T-cell (primary cell): ENCODE results near the gene FAM241A. TPM values are rescaled to one million over a fixed set of nuclear protein-coding genes. Genes with fewer than 3 reads are reported as not detected.

ENCODE experiments used
- ATAC-seq, 4 experiments: fragments of 200-7000 bp in 3 of 4; fragments of 150-1000 bp in 1 of 4; cut with Tn5 transposase; replicated peaks in 1 of 4; 1 replicate in 3 of 4; 2 replicates in 1 of 4; pipeline ENCODE4 v1.10.0; 2021; ENCODE audit warnings: moderate library complexity in 3 of 4, mild to moderate bottlenecking in 2 of 4, moderate number of reproducible peaks in 1 of 4
- CTCF ChIA-PET, 2 donors: fragments of 300-600 bp; sonication (Branson Sonifier 250); formaldehyde crosslinking; loops; one replicate each; lab custom pipeline; 2022; ENCODE audit warnings: antibody characterized with exemption in 2 of 2; lab: Charles Lee
- POLR2A ChIA-PET, 2 donors: fragments of 300-600 bp; sonication (Branson Sonifier 250); formaldehyde crosslinking; loops; one replicate each; lab custom pipeline; 2022; ENCODE audit warnings: antibody characterized with exemption in 2 of 2; lab: Charles Lee
- DNase-seq, 35 experiments: peaks; one replicate each; pipeline versions ENCODE4 v3.0.0 to v3.0.0-alpha.2; 2013 to 2023
- H3K27ac ChIP-seq: one replicate; pipeline ENCODE4 v1.5.1; 2013; ENCODE audit warnings: low read length
- H3K27me3 ChIP-seq, 2 experiments: replicated peaks in 1 of 2; 1 replicate in 1 of 2; 2 replicates in 1 of 2; pipeline versions ENCODE4 v1.6.1 to v1.7.0; 2013; ENCODE audit warnings: low read length in 1 of 2, mixed read lengths in 1 of 2; ENCODE audit not compliant: control insufficient read depth in 2 of 2, insufficient read depth in 2 of 2; ENCODE audit errors: extremely low read depth in 1 of 2
- H3K36me3 ChIP-seq, 2 donors: 1 replicate in 1 of 2; 2 replicates in 1 of 2; pipeline versions ENCODE4 v1.6.1 to v1.7.0; 2013; ENCODE audit warnings: low read length in 1 of 2; ENCODE audit not compliant: control insufficient read depth in 2 of 2, insufficient read depth in 1 of 2; ENCODE audit errors: extremely low read depth in 1 of 2
- H3K4me1 ChIP-seq, 2 experiments: 1 replicate in 1 of 2; 2 replicates in 1 of 2; pipeline versions ENCODE4 v1.6.1 to v1.7.0; 2013; ENCODE audit warnings: low read length in 2 of 2, mixed read lengths in 1 of 2; ENCODE audit not compliant: insufficient read depth in 2 of 2, control insufficient read depth in 1 of 2; ENCODE audit errors: extremely low read depth in 1 of 2
- H3K4me3 ChIP-seq, 2 donors: 1 replicate in 1 of 2; 2 replicates in 1 of 2; pipeline versions ENCODE4 v1.5.1 to v1.7.0; 2013; ENCODE audit warnings: mild to moderate bottlenecking in 2 of 2, low read length in 1 of 2, moderate library complexity in 1 of 2; ENCODE audit not compliant: control insufficient read depth in 1 of 2; ENCODE audit errors: extremely low read depth in 1 of 2
- H3K9me3 ChIP-seq: 2 replicates; pipeline ENCODE4 v1.7.0; 2013
- H3K27ac Mint-ChIP-seq, 2 donors: one replicate each; pipeline ENCODE4 v1.8.0; 2020 to 2021; ENCODE audit warnings: mild to moderate bottlenecking in 2 of 2, mixed read lengths in 2 of 2
- H3K27me3 Mint-ChIP-seq, 2 donors: one replicate each; pipeline ENCODE4 v1.8.0; 2021 to 2022; ENCODE audit warnings: mixed read lengths in 2 of 2
- H3K36me3 Mint-ChIP-seq: one replicate; pipeline ENCODE4 v1.8.0; 2021; ENCODE audit warnings: mixed read lengths
- H3K4me1 Mint-ChIP-seq, 3 donors: one replicate each; pipeline ENCODE4 v1.8.0; 2020 to 2022; ENCODE audit warnings: mixed read lengths in 3 of 3, mild to moderate bottlenecking in 1 of 3
- H3K4me3 Mint-ChIP-seq, 3 donors: one replicate each; pipeline ENCODE4 v1.8.0; 2020 to 2022; ENCODE audit warnings: mild to moderate bottlenecking in 3 of 3, mixed read lengths in 3 of 3, moderate library complexity in 3 of 3
- H3K9me3 Mint-ChIP-seq, 3 donors: one replicate each; pipeline ENCODE4 v1.8.0; 2020 to 2022; ENCODE audit warnings: mixed read lengths in 3 of 3
- WGBS: methylation state at CpG from one replicate; pipeline ENCODE4 v1.1.5; 2013; ENCODE audit warnings: missing lambda C conversion rate; ENCODE audit not compliant: insufficient coverage; 5-methylcytosine and 5-hydroxymethylcytosine counted together
- total RNA-seq, 35 experiments: library from RNA in 6 of 35; stranded (reverse) in 6 of 35; fragments of 120-200 nt in 1 of 35; gene quantifications; one replicate each; pipeline versions ENCODE4 v1.2.1 to v1.2.4 and lab custom pipeline; 2013 to 2026

FAM241A gene
- total RNA-seq, 5 donors from 2014 or later (not counting 1 experiment from before 2014, with no cell fraction given): 1.4 to 3.4 (median 2.0) TPM

DNA sequence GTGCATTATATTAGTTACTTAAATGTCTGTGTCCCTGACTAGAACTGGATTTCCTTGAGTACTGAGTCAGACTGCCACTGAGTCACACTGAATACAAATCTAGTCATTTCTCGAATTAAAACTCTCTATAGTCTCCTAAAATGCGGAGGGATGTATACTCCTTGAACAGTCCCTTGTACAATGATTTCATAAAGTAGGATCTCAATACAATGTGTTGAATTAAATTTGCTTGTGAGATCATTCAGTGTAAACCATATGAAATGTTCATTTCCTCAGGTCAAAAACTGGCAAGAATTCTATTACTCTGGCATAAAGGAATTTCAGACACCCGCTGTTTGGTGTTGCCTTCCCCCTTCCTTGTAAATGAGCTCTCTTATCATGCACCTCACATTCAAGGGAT lies 17.5 kb upstream of the FAM241A start:
- Histone ChIP-seq H3K9me3 (no peaks in the 10 kb centered on the region), H3K4me3 (no peak overlapping the region), H3K4me1 (no peaks in the 10 kb centered on the region), H3K36me3 (no peaks in the 10 kb centered on the region), H3K27me3 (no peaks in the 10 kb centered on the region), H3K27ac (no peak overlapping the region)
- no peaks in the 10 kb centered on the region for H3K36me3 Mint-ChIP-seq
- DNase-seq (no peak), ATAC-seq (no peak)
- no peaks in the 10 kb centered on the region for H3K4me1 Mint-ChIP-seq
- no peak overlapping the region for H3K4me3 Mint-ChIP-seq
- H3K9me3 Mint-ChIP-seq: no peaks in the 10 kb centered on the region
- H3K27ac Mint-ChIP-seq: no peak overlapping the region
- ChIA-PET CTCF (no interaction called here), POLR2A (no interaction called here)
- no CpG with 5 or more reads among the region's 3 CpGs for WGBS
- H3K27me3 Mint-ChIP-seq: peaks cover 5 to 7% of the 10 kb centered on the region in 2 donors

DNA sequence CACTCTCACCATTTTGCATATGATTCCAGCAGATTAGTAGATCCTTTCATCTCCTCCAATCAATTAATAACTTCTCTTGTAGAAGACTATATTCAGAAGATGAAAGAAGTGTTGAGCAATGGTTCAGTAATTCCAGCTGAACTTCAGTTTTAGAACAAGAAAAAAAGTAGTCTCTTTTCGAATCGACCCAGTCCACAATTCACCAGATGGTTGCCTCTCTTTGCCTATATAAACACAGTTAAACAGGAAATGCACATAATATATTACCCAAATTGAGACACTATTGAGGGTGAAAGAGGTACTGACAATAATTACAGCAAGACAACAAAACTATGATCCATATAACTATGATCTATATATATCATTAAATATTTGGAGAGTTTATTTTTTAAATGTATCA lies 16.8 kb upstream of the FAM241A start:
- WGBS: no CpG with 5 or more reads among the region's 2 CpGs
- Histone ChIP-seq H3K4me3 (no peak overlapping the region), H3K27me3 (no peaks in the 10 kb centered on the region), H3K27ac (no peak overlapping the region), H3K36me3 (no peaks in the 10 kb centered on the region), H3K4me1 (no peaks in the 10 kb centered on the region), H3K9me3 (no peaks in the 10 kb centered on the region)
- Mint-ChIP-seq H3K9me3 (no peaks in the 10 kb centered on the region), H3K4me1 (no peaks in the 10 kb centered on the region), H3K27me3 (peaks cover 5 to 7% of the 10 kb centered on the region in 2 donors), H3K4me3 (no peak overlapping the region), H3K27ac (no peak overlapping the region), H3K36me3 (no peaks in the 10 kb centered on the region)
- DNase-seq (no peak), ATAC-seq (no peak)
- POLR2A ChIA-PET: no interaction called here
- CTCF ChIA-PET: no interaction called here

DNA sequence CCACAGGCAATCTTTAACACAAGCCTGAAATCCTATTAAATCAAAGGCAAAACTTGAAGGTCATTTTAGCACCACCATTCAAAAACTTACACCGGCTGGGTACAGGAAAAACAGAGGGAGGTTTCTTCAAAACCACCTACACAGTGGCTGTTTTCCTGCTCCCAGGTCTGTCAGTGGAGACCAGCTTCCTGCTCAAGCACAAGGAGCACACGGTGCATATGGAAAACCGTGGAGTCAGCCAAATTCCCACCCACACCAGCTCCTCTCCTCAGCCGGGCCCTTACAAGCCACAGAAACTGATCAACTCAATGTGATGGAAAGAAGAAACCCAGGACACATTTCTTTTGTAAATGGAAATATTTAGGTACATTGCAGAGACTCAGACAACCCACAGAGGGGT lies 14.3 kb upstream of the FAM241A start:
- no peak overlapping the region for H3K27ac ChIP-seq
- no peaks in the 10 kb centered on the region for H3K9me3 Mint-ChIP-seq
- no peaks in the 10 kb centered on the region for H3K27me3 ChIP-seq
- 71% methylated on average over 1 of the region's 4 CpGs for WGBS
- no peak overlapping the region for H3K4me3 Mint-ChIP-seq
- no peaks in the 10 kb centered on the region for H3K4me1 Mint-ChIP-seq
- no peak overlapping the region for H3K4me3 ChIP-seq
- peaks cover 1% of the 10 kb centered on the region in 2 donors for H3K27me3 Mint-ChIP-seq
- ChIA-PET POLR2A (no interaction called here), CTCF (no interaction called here)
- no peaks in the 10 kb centered on the region for H3K4me1 ChIP-seq
- H3K36me3 ChIP-seq: no peaks in the 10 kb centered on the region
- H3K27ac Mint-ChIP-seq: no peak overlapping the region
- ATAC-seq (no peak), DNase-seq (no peak)
- no peaks in the 10 kb centered on the region for H3K9me3 ChIP-seq
- no peaks in the 10 kb centered on the region for H3K36me3 Mint-ChIP-seq

DNA sequence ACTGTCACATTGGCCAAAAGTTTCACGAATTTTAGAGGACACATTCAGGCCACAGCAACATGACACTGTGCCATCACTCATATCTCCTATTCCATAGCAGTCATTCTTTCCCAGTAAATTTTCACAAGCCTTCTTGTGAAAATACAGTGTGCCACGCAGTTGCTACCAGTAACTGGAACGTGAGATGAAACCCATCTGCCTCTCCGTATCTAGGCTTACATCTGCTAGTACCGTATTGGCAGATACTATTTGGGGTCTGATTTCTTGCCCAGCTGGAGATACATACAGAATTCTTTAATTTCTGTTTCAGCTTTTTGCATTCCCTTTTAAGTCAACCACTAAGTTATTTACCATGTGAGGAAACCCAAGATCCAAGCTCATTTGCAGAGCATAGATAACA lies 8.7 kb upstream of the FAM241A start:
- H3K4me3 Mint-ChIP-seq: no peak overlapping the region
- DNase-seq (no peak), ATAC-seq (no peak)
- POLR2A ChIA-PET: no interaction called here
- Histone ChIP-seq H3K36me3 (no peaks in the 10 kb centered on the region), H3K27ac (no peak overlapping the region), H3K4me1 (no peaks in the 10 kb centered on the region), H3K27me3 (no peaks in the 10 kb centered on the region), H3K9me3 (no peaks in the 10 kb centered on the region), H3K4me3 (no peak overlapping the region)
- no peaks in the 10 kb centered on the region for H3K36me3 Mint-ChIP-seq
- no peaks in the 10 kb centered on the region for H3K9me3 Mint-ChIP-seq
- no peaks in the 10 kb centered on the region for H3K4me1 Mint-ChIP-seq
- CTCF ChIA-PET: no interaction called here
- H3K27ac Mint-ChIP-seq: no peak overlapping the region
- H3K27me3 Mint-ChIP-seq: peaks cover 0 to 1% of the 10 kb centered on the region in 2 donors
- 92% methylated on average over 4 of the region's 5 CpGs for WGBS

DNA sequence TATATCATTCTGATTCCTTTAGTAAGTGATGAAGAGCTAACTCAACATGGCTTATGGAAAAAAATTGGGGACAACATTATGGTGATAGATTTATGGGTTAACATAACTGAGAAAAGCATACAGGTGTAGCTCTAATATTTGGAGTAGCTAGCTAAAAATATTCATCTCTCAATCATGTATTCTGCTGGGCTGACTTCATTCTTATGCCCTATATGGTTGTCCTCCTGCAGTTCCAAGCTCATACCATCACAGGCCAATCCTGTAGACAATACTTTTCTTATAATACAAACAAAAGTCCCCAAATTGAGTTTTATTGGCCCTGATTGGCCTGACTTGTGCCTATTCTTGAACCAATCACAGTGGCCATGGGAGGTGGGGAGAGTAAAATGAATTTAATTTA lies 6.7 kb upstream of the FAM241A start:
- no peaks in the 10 kb centered on the region for H3K36me3 Mint-ChIP-seq
- Histone ChIP-seq H3K4me1 (no peaks in the 10 kb centered on the region), H3K27me3 (no peaks in the 10 kb centered on the region), H3K9me3 (no peaks in the 10 kb centered on the region), H3K27ac (no peak overlapping the region), H3K4me3 (no peak overlapping the region), H3K36me3 (no peaks in the 10 kb centered on the region)
- CTCF ChIA-PET: interaction anchor here in 1 of 2 donors (0.6 to 0.9 kb wide), 3 partner anchors 10 to 119 kb away, joined by 3 read pairs; no protein-coding TSS in a partner anchor
- ATAC-seq: no peak
- H3K4me1 Mint-ChIP-seq: no peaks in the 10 kb centered on the region
- peaks cover 0 to 1% of the 10 kb centered on the region in 2 donors for H3K27me3 Mint-ChIP-seq
- POLR2A ChIA-PET: interaction anchor here in 1 of 2 donors (0.6 to 0.7 kb wide), 2 partner anchors 10 to 47 kb away, joined by 3 to 6 read pairs; no protein-coding TSS in a partner anchor
- no peak overlapping the region for H3K4me3 Mint-ChIP-seq
- no peak for DNase-seq
- no peaks in the 10 kb centered on the region for H3K9me3 Mint-ChIP-seq
- no peak overlapping the region for H3K27ac Mint-ChIP-seq

DNA sequence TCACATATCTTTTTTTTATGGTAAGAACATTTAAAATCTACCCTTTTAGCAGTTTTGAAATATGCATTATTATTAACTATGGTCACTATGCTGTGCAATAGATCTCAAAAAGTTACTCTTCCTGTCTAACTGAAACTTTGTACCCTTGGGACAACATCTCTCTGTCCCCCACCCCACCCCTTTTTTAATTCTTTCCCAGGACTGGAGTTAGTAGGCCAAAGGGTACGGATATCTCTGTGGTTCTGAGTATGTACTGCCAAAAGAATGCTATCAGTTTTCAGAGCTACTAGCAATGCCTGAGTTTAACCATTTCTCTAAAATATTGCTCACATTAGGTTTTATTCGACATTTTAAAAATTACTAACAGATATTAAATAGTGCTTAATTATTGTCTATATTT lies 4.7 kb upstream of the FAM241A start:
- Mint-ChIP-seq H3K4me1 (peaks cover 3 to 14% (median 3%) of the 10 kb centered on the region in 3 donors), H3K4me3 (no peak overlapping the region), H3K36me3 (no peaks in the 10 kb centered on the region), H3K27ac (no peak overlapping the region), H3K27me3 (peaks cover 0 to 1% of the 10 kb centered on the region in 2 donors), H3K9me3 (no peaks in the 10 kb centered on the region)
- ChIA-PET CTCF (interaction anchor here in 1 of 2 donors (0.7 kb wide), 1 partner anchor 477 kb away, joined by 3 read pairs; no protein-coding TSS in a partner anchor), POLR2A (interaction anchor here in 1 of 2 donors (0.6 kb wide), 1 partner anchor 159 kb away, joined by 3 read pairs; no protein-coding TSS in a partner anchor)
- no peak overlapping the region for H3K4me3 ChIP-seq
- H3K27ac ChIP-seq: no peak overlapping the region
- DNase-seq: no peak
- H3K36me3 ChIP-seq: no peaks in the 10 kb centered on the region
- WGBS: no CpG with 5 or more reads among the region's 2 CpGs
- ATAC-seq: no peak
- H3K27me3 ChIP-seq: no peaks in the 10 kb centered on the region
- H3K4me1 ChIP-seq: peaks cover 0 to 5% of the 10 kb centered on the region in 2 experiments
- H3K9me3 ChIP-seq: no peaks in the 10 kb centered on the region
